HG03175 (cell line): ENCODE measurements around the gene ARL13B.
"Not testable (repeated sequence)": the region's sequence is repeated elsewhere in the genome, so short reads cannot be mapped to it uniquely, and the experiment has no call there.

Source experiments
- ATAC-seq: cut with Tn5 transposase; IDR thresholded peaks from one replicate; pipeline ENCODE4 v1.9.1; 2021; ENCODE audit warnings: mild to moderate bottlenecking, moderate library complexity; ENCODE audit not compliant: unreplicated experiment

The ARL13B gene

GRCh38 chr3:93979850-93980676 is at the start of gene ARL13B:
ARL13B (plus strand) TSS chr3:93980155; CDS start chr3:93980424, 269 bp downstream.
- peak; percentile 100 for ATAC-seq

GRCh38 chr3:93931597-93932229 is 48.2 kb upstream of the ARL13B start:
- ATAC-seq: no peak

DNA sequence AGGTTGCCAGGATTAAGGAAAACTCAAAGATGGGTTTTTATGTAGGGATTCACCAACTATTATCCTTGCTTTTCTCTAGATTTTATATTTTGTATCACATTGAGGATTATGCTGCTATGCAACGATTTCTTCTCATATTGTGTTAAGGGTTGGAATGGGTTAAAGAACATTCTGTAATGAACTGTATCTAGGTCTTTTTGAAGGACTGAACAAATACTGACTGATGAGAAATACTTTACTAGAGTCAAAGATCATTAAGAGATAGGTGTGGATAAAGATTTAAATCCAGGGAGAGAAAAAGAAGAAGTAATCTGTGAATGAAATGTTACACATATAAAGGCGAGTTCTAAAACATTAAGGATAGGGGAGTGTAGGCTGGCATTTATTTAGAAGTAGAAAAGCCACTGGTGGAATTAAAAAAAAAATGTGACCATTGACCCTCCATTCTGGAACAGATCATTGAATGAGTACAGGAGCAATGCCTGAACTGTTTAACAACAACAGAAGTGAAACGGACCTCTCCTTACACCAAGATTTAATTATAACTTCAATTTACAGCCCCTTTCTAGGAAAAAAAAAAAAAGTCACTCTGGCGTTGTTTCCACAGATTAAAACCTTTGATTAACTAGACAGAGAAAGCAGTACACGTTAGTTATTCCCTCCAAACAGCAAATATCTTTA is 45.4 kb upstream of the ARL13B start:
- no peak for ATAC-seq

DNA sequence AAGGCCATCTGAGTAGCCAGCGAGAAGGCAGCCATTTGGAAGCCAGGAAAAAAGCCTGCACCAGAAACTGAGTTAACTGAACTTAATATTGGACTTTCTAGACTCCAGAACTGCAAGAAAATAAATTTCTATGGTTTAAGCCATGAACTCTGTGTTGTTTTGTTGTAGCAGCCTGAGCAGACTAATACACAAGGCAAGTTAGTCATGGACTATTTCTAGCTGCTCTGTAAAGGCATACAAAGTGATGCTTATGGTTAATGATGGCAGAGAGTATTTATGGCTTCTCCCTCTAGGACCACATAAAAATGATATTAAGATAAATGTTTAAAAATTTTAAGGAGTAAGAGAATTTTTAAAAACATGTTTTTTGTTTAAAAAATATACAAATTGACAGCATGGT is 43.4 kb upstream of the ARL13B start:
- no peak for ATAC-seq

GRCh38 chr3:93937485-93937884 is 42.5 kb upstream of the ARL13B start:
- ATAC-seq: not testable (repeated sequence)

GRCh38 chr3:93949958-93950357 is 30.0 kb upstream of the ARL13B start:
- ATAC-seq: not testable (repeated sequence)

DNA sequence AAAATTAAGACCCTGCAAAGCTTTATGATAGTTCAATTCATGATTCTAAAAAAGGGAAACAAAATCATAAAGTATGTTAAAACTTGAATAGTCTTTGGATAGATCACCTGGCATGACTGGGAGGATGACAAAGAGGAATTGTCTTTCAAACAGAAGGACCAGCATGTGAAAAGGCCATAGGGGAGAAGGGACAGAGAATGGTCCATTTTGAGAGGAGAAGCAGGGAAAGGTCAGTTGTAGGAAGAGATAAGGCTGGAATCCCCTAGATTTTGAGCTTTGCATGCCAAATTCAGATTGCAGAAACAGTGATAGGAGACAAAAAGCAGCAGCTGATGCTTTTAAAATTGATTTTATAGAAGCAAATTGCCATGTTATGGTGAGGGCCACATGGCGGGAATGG is 18.9 kb upstream of the ARL13B start:
- ATAC-seq: no peak

DNA sequence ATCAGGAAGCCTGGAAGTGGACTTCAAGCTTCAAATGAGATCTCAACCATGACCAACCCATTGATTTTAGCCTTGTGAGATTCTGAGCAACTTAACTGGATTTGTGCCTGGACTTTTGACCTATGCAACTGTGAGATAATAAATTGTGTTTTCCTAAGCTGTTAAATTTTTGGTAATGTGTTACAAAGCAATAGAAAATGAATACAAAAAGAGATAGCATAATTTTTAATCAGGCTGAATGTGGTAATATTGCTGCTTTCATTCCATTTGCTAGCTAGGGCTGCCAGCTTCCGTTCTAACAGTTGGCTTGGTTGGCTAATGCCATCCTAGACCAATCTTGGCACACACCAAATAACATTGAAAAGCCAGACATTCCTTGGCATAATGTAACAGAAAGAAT is 18.5 kb upstream of the ARL13B start:
- no peak for ATAC-seq

DNA sequence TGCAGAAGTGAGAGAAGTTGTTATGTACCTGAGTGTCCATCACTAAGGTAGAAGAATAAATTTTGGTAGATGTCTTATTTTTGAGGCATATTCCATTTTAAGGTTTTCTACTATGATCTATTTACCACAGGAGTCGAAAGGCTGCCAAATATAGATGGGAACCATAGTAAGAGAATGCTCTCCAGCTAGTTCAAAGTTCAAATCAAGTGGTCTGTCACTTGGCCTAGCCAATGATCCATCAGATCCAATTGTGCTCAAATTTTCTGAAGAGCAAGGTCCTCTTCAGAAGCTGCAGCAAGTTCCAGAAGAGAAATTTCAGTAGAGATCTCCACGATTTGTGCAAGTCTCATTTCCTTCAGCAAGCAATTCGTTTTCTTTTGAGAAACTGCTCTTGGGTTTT is 17.2 kb upstream of the ARL13B start:
- no peak for ATAC-seq

DNA sequence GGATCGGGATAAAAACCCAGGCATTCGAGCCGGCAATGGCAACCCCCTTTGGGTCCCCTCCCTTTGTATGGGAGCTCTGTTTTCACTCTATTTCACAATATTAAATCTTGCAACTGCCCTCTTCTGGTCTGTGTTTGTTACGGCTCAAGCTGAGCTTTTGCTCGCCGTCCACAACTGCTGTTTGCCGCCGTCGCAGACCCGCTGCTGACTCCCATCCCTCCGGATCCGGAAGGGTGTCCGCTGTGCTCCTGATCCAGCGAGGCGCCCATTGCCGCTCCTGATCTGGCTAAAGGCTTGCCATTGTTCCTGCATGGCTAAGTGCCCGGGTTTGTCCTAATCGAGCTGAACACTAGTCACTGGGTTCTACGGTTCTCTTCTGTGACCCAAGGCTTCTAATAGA is 14.8 kb upstream of the ARL13B start:
- not testable (repeated sequence) for ATAC-seq

GRCh38 chr3:93969443-93969842 is 10.5 kb upstream of the ARL13B start:
- no peak for ATAC-seq

GRCh38 chr3:93969997-93970396 is 10.0 kb upstream of the ARL13B start:
- ATAC-seq: no peak

- ATAC-seq: peak; percentile 79
These were observed 6.5 kb upstream of the ARL13B start, which contains the start of gene PROS1 for GRCh38 chr3:93973131-93974126. PROS1 (minus strand) TSS chr3:93973896; CDS start chr3:93973749, 147 bp downstream.

DNA sequence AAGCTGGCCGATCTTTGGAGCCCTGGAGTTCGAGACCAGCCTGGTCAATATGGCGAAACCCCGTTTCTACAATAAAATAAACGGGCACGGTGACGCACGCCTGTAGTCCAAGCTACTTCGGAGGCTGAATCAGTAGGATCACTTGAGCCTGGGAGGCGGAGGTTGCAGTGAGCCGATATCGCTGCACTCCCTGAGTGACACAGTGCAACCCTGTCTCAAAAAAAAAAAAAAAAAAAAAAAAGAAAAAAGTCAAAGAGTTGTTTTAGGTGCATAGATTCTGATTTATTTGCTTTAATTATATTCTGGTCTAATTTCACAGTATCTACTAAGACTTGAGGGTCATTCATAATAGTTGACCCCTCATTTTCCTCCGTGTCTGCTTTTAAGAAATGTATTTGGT is 1.7 kb downstream of the ARL13B start:
- no peak for ATAC-seq

GRCh38 chr3:93983408-93983807 is 3.5 kb downstream of the ARL13B start:
- no peak for ATAC-seq

DNA sequence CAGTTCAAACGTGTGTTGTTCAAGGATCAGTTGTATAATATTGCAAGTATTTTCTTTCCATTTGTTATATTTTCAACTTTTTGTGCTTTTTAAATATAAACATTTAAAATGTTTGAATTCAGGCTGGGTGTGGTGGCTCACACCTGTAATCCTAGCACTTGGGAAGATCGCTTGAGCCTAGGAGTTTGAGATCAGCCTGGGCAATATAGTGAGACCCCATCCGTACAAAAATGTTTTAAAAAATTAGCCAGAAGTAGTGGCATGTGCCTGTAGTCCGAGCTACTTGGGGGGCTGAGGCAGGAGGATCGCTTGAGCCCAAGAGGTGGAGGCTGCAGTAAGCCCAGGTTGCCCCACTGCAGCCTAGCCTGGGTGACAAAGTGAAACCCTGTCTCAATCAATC is 4.7 kb downstream of the ARL13B start:
- ATAC-seq: no peak

GRCh38 chr3:93988283-93988682 is 8.3 kb downstream of the ARL13B start:
- ATAC-seq: no peak

DNA sequence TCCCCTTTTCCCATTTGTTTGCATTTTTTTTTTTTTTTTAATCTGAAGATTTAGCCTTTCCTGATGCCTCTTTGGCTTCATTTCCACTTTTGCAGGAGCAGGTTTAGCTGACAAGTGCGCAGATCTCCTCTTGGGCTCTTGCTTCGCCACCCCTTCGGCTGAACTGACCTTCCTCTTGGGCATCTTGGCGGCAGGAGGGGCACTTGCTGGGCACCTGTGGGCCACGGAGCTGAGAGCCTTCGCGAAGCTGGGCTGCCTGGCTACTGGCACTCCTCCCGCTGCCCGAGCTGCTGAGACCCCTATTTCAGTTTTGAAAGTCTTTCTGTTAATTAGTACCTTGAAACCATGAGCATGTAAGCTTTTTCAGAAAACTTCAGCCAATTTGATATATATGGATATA is 8.8 kb downstream of the ARL13B start:
- no peak for ATAC-seq

DNA sequence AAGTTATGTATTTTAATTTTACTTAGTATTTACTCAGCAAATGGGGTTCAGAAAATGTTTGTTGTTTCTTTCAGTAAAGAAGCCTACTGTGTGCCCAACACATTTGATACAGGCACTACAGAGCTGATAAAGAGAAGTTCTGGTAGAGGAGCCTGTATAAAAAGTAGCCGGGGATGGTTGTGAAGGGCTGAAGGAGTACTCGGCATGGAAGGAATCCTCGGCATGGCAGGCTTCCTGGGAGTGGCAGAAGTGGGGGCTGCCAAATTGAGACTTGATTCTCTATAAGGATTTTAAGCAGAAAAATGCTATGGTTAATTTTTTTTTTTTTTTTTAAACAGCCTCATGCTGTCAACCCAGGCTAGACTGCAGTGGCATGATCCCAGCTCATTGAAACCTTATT is 9.3 kb downstream of the ARL13B start:
- ATAC-seq: no peak

- ATAC-seq: no peak
These were observed 11.7 kb downstream of the ARL13B start for GRCh38 chr3:93991631-93992030.

GRCh38 chr3:93992207-93992606 is 12.3 kb downstream of the ARL13B start:
- no peak for ATAC-seq
